Duodenal mucosa (tissue), 2 donors: Measurements from ENCODE around the gene TRIM25.
"Not testable (repeated sequence)": the region's sequence is repeated elsewhere in the genome, so short reads cannot be mapped to it uniquely, and the experiment has no call there.

ENCODE experiments used
- H3K27ac ChIP-seq: one replicate; pipeline ENCODE4 v1.7.0; 2013; ENCODE audit warnings: low read depth, low read length
- H3K27me3 ChIP-seq, 2 donors: one replicate each; pipeline ENCODE4 v1.7.0; 2013; ENCODE audit warnings: low read length in 2 of 2, control low read depth in 1 of 2; ENCODE audit not compliant: insufficient read depth in 2 of 2, control insufficient read depth in 1 of 2
- H3K36me3 ChIP-seq, 2 donors: one replicate each; pipeline ENCODE4 v1.7.0; 2013; ENCODE audit warnings: low read length in 2 of 2, control low read depth in 1 of 2; ENCODE audit not compliant: insufficient read depth in 2 of 2, control insufficient read depth in 1 of 2
- H3K4me1 ChIP-seq, 2 donors: one replicate each; pipeline ENCODE4 v1.7.0; 2013; ENCODE audit warnings: low read length in 2 of 2, control low read depth in 1 of 2; ENCODE audit not compliant: insufficient read depth in 2 of 2, control insufficient read depth in 1 of 2
- H3K4me3 ChIP-seq, 2 donors: one replicate each; pipeline ENCODE4 v1.7.0; 2013; ENCODE audit warnings: low read length in 2 of 2, low read depth in 1 of 2
- H3K9ac ChIP-seq, 2 donors: one replicate each; pipeline ENCODE4 v1.7.0; 2013; ENCODE audit warnings: low read length in 2 of 2, low read depth in 1 of 2
- H3K9me3 ChIP-seq, 2 donors: one replicate each; pipeline ENCODE4 v1.7.0; 2013; ENCODE audit warnings: low read length in 2 of 2, control low read depth in 1 of 2; ENCODE audit not compliant: control insufficient read depth in 1 of 2

The TRIM25 gene

GRCh38 chr17:56938206-56938605, 24.4 kb upstream of the TRIM25 start:
- not testable (repeated sequence) for H3K27ac ChIP-seq

GRCh38 chr17:56937687-56938086, 23.8 kb upstream of the TRIM25 start:
- no peaks in the 10 kb centered on the region for H3K9me3 ChIP-seq
- H3K4me3 ChIP-seq, result no peak overlapping the region
- H3K4me1 ChIP-seq, result peaks cover 6 to 11% of the 10 kb centered on the region in 2 donors
- H3K36me3 ChIP-seq, result peaks cover 10 to 50% of the 10 kb centered on the region in 2 donors
- H3K9ac ChIP-seq, result no peak overlapping the region
- H3K27me3 ChIP-seq, result no peaks in the 10 kb centered on the region
- no peak overlapping the region for H3K27ac ChIP-seq

More at GRCh38 chr17:56938206-56938605, 24.4 kb upstream of the TRIM25 start:
- H3K4me3 ChIP-seq, H3K9ac ChIP-seq, H3K9me3 ChIP-seq, H3K27me3 ChIP-seq: not testable (repeated sequence)
- peaks cover 11 to 50% of the 10 kb centered on the region in 2 donors for H3K36me3 ChIP-seq
- peaks cover 6 to 11% of the 10 kb centered on the region in 2 donors for H3K4me1 ChIP-seq

- Histone ChIP-seq H3K36me3 (peaks cover 7 to 43% of the 10 kb centered on the region in 2 donors), H3K4me3 (no peak overlapping the region), H3K27me3 (no peaks in the 10 kb centered on the region), H3K27ac (no peak overlapping the region), H3K9ac (no peak overlapping the region), H3K4me1 (peaks cover 6 to 11% of the 10 kb centered on the region in 2 donors), H3K9me3 (no peaks in the 10 kb centered on the region)
These were observed 23.0 kb upstream of the TRIM25 start for GRCh38 chr17:56936697-56937322.

DNA sequence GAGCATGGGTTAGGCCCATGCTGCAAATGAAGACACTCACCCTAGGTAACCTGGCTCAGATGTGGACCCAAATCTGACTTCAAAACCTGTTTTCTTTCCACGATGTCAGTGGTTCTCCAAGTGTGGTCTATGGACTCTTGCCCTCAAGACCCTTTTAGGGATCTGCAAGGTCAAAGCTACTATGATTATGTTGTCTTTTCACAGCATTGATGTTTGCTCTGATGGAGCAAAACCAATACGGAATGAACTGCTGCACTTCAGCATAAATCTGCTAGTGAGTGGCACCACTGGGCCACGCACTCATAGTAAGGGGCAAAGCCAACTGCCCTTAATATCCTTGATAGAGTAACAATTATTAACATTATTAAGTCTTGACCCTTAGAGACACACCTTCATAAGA, 21.6 kb upstream of the TRIM25 start:
- no peak overlapping the region for H3K9ac ChIP-seq
- H3K27me3 ChIP-seq, result no peaks in the 10 kb centered on the region
- H3K36me3 ChIP-seq, result peaks cover 7 to 32% of the 10 kb centered on the region in 2 donors
- peaks cover 0 to 3% of the 10 kb centered on the region in 2 donors for H3K9me3 ChIP-seq
- peaks cover 6 to 11% of the 10 kb centered on the region in 2 donors for H3K4me1 ChIP-seq
- no peak overlapping the region for H3K27ac ChIP-seq
- H3K4me3 ChIP-seq, result no peak overlapping the region

DNA sequence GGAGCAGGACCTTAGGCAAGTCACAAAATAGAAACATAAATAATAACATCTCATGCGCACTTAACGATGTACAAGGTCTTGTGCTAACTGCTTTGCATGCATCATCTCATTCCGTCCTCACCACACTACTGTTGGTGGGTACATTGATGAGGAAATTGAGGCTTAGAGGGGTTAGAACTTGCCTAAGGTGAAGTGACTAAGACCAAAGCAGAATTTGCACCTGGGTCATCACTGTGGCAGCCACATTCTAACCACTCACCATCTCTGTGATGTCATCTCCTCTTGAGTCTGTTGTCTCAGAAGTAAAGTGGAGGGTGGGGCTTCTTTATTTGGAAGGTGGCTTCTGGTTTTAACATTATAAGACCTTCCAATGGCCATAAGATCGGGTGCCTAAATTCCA, 20.4 kb upstream of the TRIM25 start:
- no peak overlapping the region for H3K27ac ChIP-seq
- H3K36me3 ChIP-seq, result peaks cover 7 to 22% of the 10 kb centered on the region in 2 donors
- peaks cover 6 to 11% of the 10 kb centered on the region in 2 donors for H3K4me1 ChIP-seq
- H3K9me3 ChIP-seq, result peaks cover 0 to 3% of the 10 kb centered on the region in 2 donors
- no peak overlapping the region for H3K4me3 ChIP-seq
- H3K9ac ChIP-seq, result no peak overlapping the region
- no peaks in the 10 kb centered on the region for H3K27me3 ChIP-seq

GRCh38 chr17:56933868-56934267, 20.0 kb upstream of the TRIM25 start:
- Histone ChIP-seq H3K27me3 (no peaks in the 10 kb centered on the region), H3K36me3 (peaks cover 7 to 18% of the 10 kb centered on the region in 2 donors), H3K4me1 (peaks cover 6 to 11% of the 10 kb centered on the region in 2 donors), H3K9me3 (peaks cover 0 to 3% of the 10 kb centered on the region in 2 donors), H3K9ac (no peak overlapping the region), H3K27ac (no peak overlapping the region), H3K4me3 (no peak overlapping the region)

GRCh38 chr17:56933151-56933745, 19.4 kb upstream of the TRIM25 start:
- Histone ChIP-seq H3K36me3 (peaks cover 7 to 17% of the 10 kb centered on the region in 2 donors), H3K27me3 (no peaks in the 10 kb centered on the region), H3K27ac (no peak overlapping the region), H3K4me1 (peaks cover 6 to 11% of the 10 kb centered on the region in 2 donors), H3K9ac (no peak overlapping the region), H3K4me3 (no peak overlapping the region), H3K9me3 (peaks cover 0 to 3% of the 10 kb centered on the region in 2 donors)

GRCh38 chr17:56930739-56931337, 17.0 kb upstream of the TRIM25 start:
- no peaks in the 10 kb centered on the region for H3K27me3 ChIP-seq
- H3K4me3 ChIP-seq, result no peak overlapping the region
- no peaks in the 10 kb centered on the region for H3K4me1 ChIP-seq
- H3K36me3 ChIP-seq, result peaks cover 2 to 6% of the 10 kb centered on the region in 2 donors
- peaks cover 0 to 3% of the 10 kb centered on the region in 2 donors for H3K9me3 ChIP-seq
- no peak overlapping the region for H3K27ac ChIP-seq
- H3K9ac ChIP-seq, result no peak overlapping the region

- H3K9ac ChIP-seq, result no peak overlapping the region
- no peak overlapping the region for H3K27ac ChIP-seq
- H3K36me3 ChIP-seq, result peaks cover 2 to 6% of the 10 kb centered on the region in 2 donors
- peaks cover 0 to 3% of the 10 kb centered on the region in 2 donors for H3K9me3 ChIP-seq
- H3K27me3 ChIP-seq, result no peaks in the 10 kb centered on the region
- no peaks in the 10 kb centered on the region for H3K4me1 ChIP-seq
- H3K4me3 ChIP-seq, result no peak overlapping the region
These were observed 15.6 kb upstream of the TRIM25 start for GRCh38 chr17:56929362-56929969.

GRCh38 chr17:56928586-56928985, 14.7 kb upstream of the TRIM25 start:
- Histone ChIP-seq H3K9ac (no peak overlapping the region), H3K9me3 (peaks cover 0 to 3% of the 10 kb centered on the region in 2 donors), H3K27me3 (no peaks in the 10 kb centered on the region), H3K27ac (no peak overlapping the region), H3K4me3 (no peak overlapping the region), H3K4me1 (no peaks in the 10 kb centered on the region), H3K36me3 (no peaks in the 10 kb centered on the region)
